Measurements from ENCODE around the gene CRTC1. TPM values are rescaled to one million over a fixed set of nuclear protein-coding genes. Genes with fewer than 3 reads are reported as not detected.

Gene CRTC1
- total and polyA plus RNA-seq, 2 of the 13 experiments (the other 11 are each of a cell fraction or from before 2014, with no cell fraction given), result 2.0 to 2.7 TPM

GRCh38 chr19:18672606-18673337 lies 10.7 kb upstream of the CRTC1 start:
- Histone ChIP-seq H4K20me1 (ENCODE audit: insufficient read depth, low read length) (no peaks in the 10 kb centered on the region), H3K79me2 (ENCODE audit: insufficient read depth, low read length) (no peaks in the 10 kb centered on the region), H3K4me2 (ENCODE audit: low read depth, low read length) (no peak overlapping the region), H3K27me3 (ENCODE audit: control insufficient read depth in 1 of 2, insufficient read depth in 2 of 2, low read length in 2 of 2) (no peaks in the 10 kb centered on the region; a peak in 1 of 5 replicates), H3K27ac (ENCODE audit: extremely low read length, insufficient read depth, low read length) (no peak overlapping the region), H3K4me1 (ENCODE audit: insufficient read depth, low read length) (peaks cover 38% of the 10 kb centered on the region), H3K4me3 (replicated peaks in 1 of 3; ENCODE audit: insufficient read depth in 1 of 3, low read depth in 2 of 3, low read length in 3 of 3) (no peak overlapping the region), H3K36me3 (replicated peaks in 1 of 2; ENCODE audit: control insufficient read depth in 1 of 2, insufficient read depth in 2 of 2, low read length in 2 of 2) (peaks cover 2 to 4% of the 10 kb centered on the region in 2 experiments; a peak in 3 of 5 replicates), H3K9me3 (ENCODE audit: low read length) (no peaks in the 10 kb centered on the region), H3K9ac (ENCODE audit: insufficient read depth, low read depth, low read length) (no peak overlapping the region), H2AFZ (ENCODE audit: low read length) (no peak overlapping the region)
- DNase-seq (ENCODE audit: low spot score) (no peak), FAIRE-seq (no peak), ATAC-seq (peak; percentile 29; the same call in 2 of the 3 replicates)
- in situ Hi-C loops (cut with HindIII; ENCODE audit: extremely low pct_ligation_motif_present, low pct_unique_long_range_greater_than_20kb), result loop anchor here (10.0 kb wide), 1 partner anchor 198 kb away; no protein-coding TSS in a partner anchor
- intact Hi-C loops (cut with micrococcal nuclease; ENCODE audit: unreplicated experiment), result no loop called here
- ChIA-PET CTCF (ENCODE audit: low intra/inter-chr PET ratio, low total read pairs) (no interaction called here), POLR2A (no interaction called here)
- BruUV-seq (replicated peaks), result no TSS peak
- 64% methylated on average over 9 of the region's 13 CpGs for WGBS (ENCODE audit: low lambda C conversion rate)
- TF ChIP-seq FLYWCH1 (CRISPR knock-in tag; IDR thresholded peaks at IDR 0.05) (no peak), ZBTB33 (CRISPR knock-in tag; IDR thresholded peaks at IDR 0.05) (0 out of 2 replicates have a peak, but pooled peaks have one; percentile 14), ZNF574 (CRISPR knock-in tag; IDR thresholded peaks at IDR 0.05) (no peak), IRF9 (CRISPR knock-in tag; IDR thresholded peaks at IDR 0.05; ENCODE audit: borderline replicate concordance) (no peak), STAG1 (CRISPR knock-in tag; IDR thresholded peaks at IDR 0.05) (peak; percentile 61), DR1 (CRISPR knock-in tag; IDR thresholded peaks at IDR 0.05) (no peak), CTCF (CRISPR knock-in tag; IDR thresholded peaks at IDR 0.05) (peak; percentile 66), ZNF510 (CRISPR knock-in tag; IDR thresholded peaks at IDR 0.05; ENCODE audit: low read depth) (no peak), KLF9 (CRISPR knock-in tag; IDR thresholded peaks at IDR 0.05; ENCODE audit: low read depth) (no peak), ZFP37 (CRISPR knock-in tag; IDR thresholded peaks at IDR 0.05; ENCODE audit: borderline replicate concordance) (no peak), KLF13 (CRISPR knock-in tag; IDR thresholded peaks at IDR 0.05) (no peak), ZNF512 (CRISPR knock-in tag; IDR thresholded peaks at IDR 0.05) (no peak)

Data from HepG2 (cell line).